Breast epithelium (tissue), 3 donors: ENCODE measurements around the gene RAB28.

Source experiments
- CTCF ChIP-seq, 3 donors: fragments of 450-650 bp; IDR thresholded peaks; one replicate each; pipeline ENCODE4 v1.5.1; 2016 to 2017; ENCODE audit warnings: antibody characterized with exemption in 3 of 3, mild to moderate bottlenecking in 3 of 3, moderate library complexity in 3 of 3
- POLR2A ChIP-seq: fragments of 450-650 bp; IDR thresholded peaks from one replicate; pipeline ENCODE4 v1.6.1; 2016; ENCODE audit warnings: antibody characterized with exemption, mild to moderate bottlenecking, moderate library complexity

DNA sequence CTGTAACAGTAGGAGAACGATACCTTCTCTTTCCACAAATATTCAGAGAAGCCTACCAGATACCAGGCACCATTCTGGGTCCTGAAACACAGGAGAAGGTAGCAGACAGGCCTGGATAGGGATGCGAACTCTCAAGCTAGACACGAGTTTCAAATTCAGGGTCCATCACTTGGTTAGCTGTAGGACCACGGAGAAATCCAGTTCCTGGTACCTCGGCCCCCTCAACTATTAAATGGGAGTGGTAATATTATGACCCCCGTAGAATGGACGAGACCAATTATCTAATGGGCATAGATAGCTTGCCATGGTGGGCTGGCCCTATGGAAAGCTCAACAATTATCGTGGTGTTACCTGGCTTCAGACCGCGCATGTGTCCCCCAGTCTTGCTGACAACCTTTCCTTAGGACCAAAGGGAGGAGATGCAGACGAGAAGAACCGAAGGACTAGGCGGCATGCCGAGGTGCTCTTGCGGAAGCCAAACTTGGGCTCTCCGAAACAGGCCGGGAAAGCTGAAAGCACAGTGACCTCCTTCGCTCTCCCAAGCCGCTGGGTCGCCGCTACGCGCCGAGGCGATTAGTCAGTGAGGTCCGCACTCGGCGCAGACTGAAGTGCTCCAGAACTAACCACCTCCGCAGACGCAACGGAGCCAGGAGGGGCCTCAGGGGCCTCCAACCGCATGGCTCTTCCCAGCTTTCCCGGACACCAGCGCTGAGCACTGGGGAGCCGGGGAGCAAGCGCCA is 40.5 kb upstream of the RAB28 start:
- TF ChIP-seq POLR2A (no peak), CTCF (IDR thresholded peaks at IDR 0.05) (no peak)
